Thyroid gland (tissue), 4 donors: Measurements from ENCODE around the gene CNFN. TPM values are rescaled to one million over a fixed set of nuclear protein-coding genes. Genes with fewer than 3 reads are reported as not detected.

ENCODE experiments used
- DNase-seq, 2 donors: peaks; one replicate each; pipeline ENCODE4 v3.0.0-alpha.2; 2019
- H3K27ac ChIP-seq, 3 donors: fragments of 200-600 bp; sonication (generic); 1 replicate in 2 of 3; 2 replicates in 1 of 3; pipeline ENCODE4 v1.5.1; 2016 to 2019; ENCODE audit warnings: mild to moderate bottlenecking in 1 of 3, moderate library complexity in 1 of 3
- H3K27me3 ChIP-seq: fragments of 200-600 bp; sonication (generic); one replicate; pipeline ENCODE4 v1.5.1; 2019
- H3K36me3 ChIP-seq, 2 donors: fragments of 200-600 bp; sonication (generic); one replicate each; pipeline ENCODE4 v1.5.1; 2016 to 2019
- H3K4me1 ChIP-seq, 2 donors: fragments of 200-600 bp; sonication (generic); one replicate each; pipeline ENCODE4 v1.5.1; 2017 to 2019
- H3K4me3 ChIP-seq, 3 donors: fragments of 200-600 bp; sonication (generic); replicated peaks in 1 of 3; 1 replicate in 2 of 3; 2 replicates in 1 of 3; pipeline ENCODE4 v1.5.1; 2016; ENCODE audit warnings: mild to moderate bottlenecking in 1 of 3
- H3K9me3 ChIP-seq: fragments of 200-600 bp; sonication (generic); one replicate; pipeline ENCODE4 v1.5.1; 2017
- CTCF ChIP-seq, 6 experiments: fragments of 200-600 bp in 3 of 6; fragments of 450-650 bp in 3 of 6; sonication (generic) in 3 of 6; IDR thresholded peaks; one replicate each; pipeline ENCODE4 v1.5.1; 2016 to 2019; ENCODE audit warnings: antibody characterized with exemption in 6 of 6, mild to moderate bottlenecking in 2 of 6, inconsistent platforms in 1 of 6, moderate library complexity in 1 of 6
- POLR2A ChIP-seq, 2 donors: fragments of 450-650 bp; IDR thresholded peaks; one replicate each; pipeline ENCODE4 v1.6.1; 2017; ENCODE audit warnings: antibody characterized with exemption in 2 of 2, mild to moderate bottlenecking in 2 of 2, moderate library complexity in 1 of 2
- WGBS, 2 donors: methylation state at CpG; one replicate each; pipeline ENCODE4 v1.1.5; 2017; 5-methylcytosine and 5-hydroxymethylcytosine counted together
- intact Hi-C: fragments of 100-400 bp; cut with DNase I; formaldehyde crosslinking; loops from one replicate; pipeline ENCODE4 v1.15.1; 2023
- total RNA-seq, 4 donors: library from RNA; depleted of rRNA; stranded (reverse); fragments of >200 nt; gene quantifications; one replicate each; pipeline ENCODE4 v1.2.3, GENCODE V29; 2016

Gene CNFN
- total RNA-seq, 4 donors from 2014 or later = 1.0 TPM; not detected in 3

GRCh38 chr19:42378225-42379215 is 11.6 kb downstream of the CNFN start:
- H3K4me1 ChIP-seq = no peaks in the 10 kb centered on the region
- H3K36me3 ChIP-seq = peaks cover 0 to 4% of the 10 kb centered on the region in 2 donors
- no peaks in the 10 kb centered on the region for H3K9me3 ChIP-seq
- DNase-seq = no peak
- intact Hi-C loops = no loop called here
- TF ChIP-seq POLR2A (IDR thresholded peaks at IDR 0.05) = no peak
- no peak for TF ChIP-seq CTCF (IDR thresholded peaks at IDR 0.05)
- H3K4me3 ChIP-seq = no peak overlapping the region
- H3K27ac ChIP-seq = no peak overlapping the region
- H3K27me3 ChIP-seq = no peaks in the 10 kb centered on the region
- WGBS, 2 donors = 78% methylated on average over 16 to 17 of the region's 17 CpGs

- Histone ChIP-seq H3K4me1 (no peaks in the 10 kb centered on the region), H3K9me3 (no peaks in the 10 kb centered on the region), H3K27me3 (no peaks in the 10 kb centered on the region), H3K36me3 (peaks cover 0 to 4% of the 10 kb centered on the region in 2 donors), H3K4me3 (no peak overlapping the region), H3K27ac (no peak overlapping the region)
- WGBS, 2 donors = 95 to 96% methylated on average over 13 to 17 of the region's 17 CpGs
- DNase-seq = no peak
- no peak for TF ChIP-seq POLR2A (IDR thresholded peaks at IDR 0.05)
- no peak for TF ChIP-seq CTCF (IDR thresholded peaks at IDR 0.05)
- intact Hi-C loops = no loop called here
These were observed 13.9 kb downstream of the CNFN start for GRCh38 chr19:42376177-42376555.

- intact Hi-C loops = no loop called here
- H3K4me3 ChIP-seq = no peak overlapping the region
- H3K9me3 ChIP-seq = no peaks in the 10 kb centered on the region
- TF ChIP-seq CTCF (IDR thresholded peaks at IDR 0.05) (no peak), POLR2A (IDR thresholded peaks at IDR 0.05) (no peak)
- H3K36me3 ChIP-seq = peaks cover 0 to 4% of the 10 kb centered on the region in 2 donors
- 96 to 97% methylated on average over 42 to 45 of the region's 54 CpGs for WGBS, 2 donors
- DNase-seq = no peak
- H3K4me1 ChIP-seq = no peaks in the 10 kb centered on the region
- H3K27me3 ChIP-seq = no peaks in the 10 kb centered on the region
- no peak overlapping the region for H3K27ac ChIP-seq
These were observed 14.5 kb downstream of the CNFN start for GRCh38 chr19:42375415-42376176.

GRCh38 chr19:42374826-42375376 is 15.2 kb downstream of the CNFN start:
- H3K9me3 ChIP-seq = no peaks in the 10 kb centered on the region
- intact Hi-C loops = no loop called here
- TF ChIP-seq CTCF (IDR thresholded peaks at IDR 0.05) = no peak
- no peak for TF ChIP-seq POLR2A (IDR thresholded peaks at IDR 0.05)

More at GRCh38 chr19:42374826-42375376, 15.2 kb downstream of the CNFN start:
- Histone ChIP-seq H3K27ac (no peak overlapping the region), H3K27me3 (no peaks in the 10 kb centered on the region), H3K4me1 (no peaks in the 10 kb centered on the region), H3K4me3 (no peak overlapping the region), H3K36me3 (peaks cover 0 to 4% of the 10 kb centered on the region in 2 donors)
- DNase-seq = no peak
- 94 to 100% methylated on average over 8 to 9 of the region's 11 CpGs for WGBS, 2 donors
